HTR-8/SVneo (cell line): ENCODE measurements around the gene RECK.
"Not testable (repeated sequence)": the region's sequence is repeated elsewhere in the genome, so short reads cannot be mapped to it uniquely, and the experiment has no call there.

Experiments
- DNase-seq: peaks from one replicate; pipeline ENCODE4 v3.0.0; 2011; ENCODE audit warnings: low spot score, mixed read lengths; ENCODE audit not compliant: insufficient read length
- FAIRE-seq: peaks from 2 replicates; lab custom pipeline; 2011; peaks lifted over from hg19 to GRCh38; lab: Jason Lieb, UNC

RECK gene

DNA sequence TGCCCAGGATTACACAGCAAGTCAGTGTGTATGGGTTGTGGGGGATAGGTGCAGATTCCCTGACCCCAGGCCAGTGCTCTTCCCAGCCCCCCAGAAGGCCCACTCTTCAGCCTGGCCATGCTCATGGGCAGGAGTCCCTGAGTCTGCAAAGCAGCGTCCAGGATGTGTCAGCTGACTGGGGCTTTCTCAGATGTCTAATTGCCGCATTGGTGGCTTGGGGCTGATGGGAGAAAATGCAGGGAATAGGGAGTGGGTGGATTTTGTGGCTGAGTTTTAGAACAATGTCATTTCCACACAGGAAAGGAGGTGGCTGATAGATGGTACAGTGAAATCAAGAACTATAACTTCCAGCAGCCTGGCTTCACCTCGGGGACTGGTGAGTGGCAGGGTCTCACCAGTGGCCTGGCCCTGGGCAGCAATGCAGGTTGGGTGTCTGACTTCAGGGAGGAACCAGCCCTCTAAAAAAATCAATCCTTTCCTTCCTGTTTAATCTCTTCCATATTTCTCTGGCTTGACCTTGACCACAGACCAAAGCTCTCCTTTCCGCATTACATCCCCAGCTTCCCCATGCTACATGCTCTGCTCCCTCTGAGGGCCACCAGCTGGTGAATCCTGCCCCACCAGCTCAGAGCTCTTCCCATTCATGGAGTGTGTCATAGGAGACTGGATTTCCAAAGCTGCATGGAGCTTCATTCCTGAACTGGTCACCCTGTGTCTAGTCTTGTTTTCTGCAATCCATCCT, 114.0 kb downstream of the RECK start:
- DNase-seq (no peak), FAIRE-seq (no peak)

DNA sequence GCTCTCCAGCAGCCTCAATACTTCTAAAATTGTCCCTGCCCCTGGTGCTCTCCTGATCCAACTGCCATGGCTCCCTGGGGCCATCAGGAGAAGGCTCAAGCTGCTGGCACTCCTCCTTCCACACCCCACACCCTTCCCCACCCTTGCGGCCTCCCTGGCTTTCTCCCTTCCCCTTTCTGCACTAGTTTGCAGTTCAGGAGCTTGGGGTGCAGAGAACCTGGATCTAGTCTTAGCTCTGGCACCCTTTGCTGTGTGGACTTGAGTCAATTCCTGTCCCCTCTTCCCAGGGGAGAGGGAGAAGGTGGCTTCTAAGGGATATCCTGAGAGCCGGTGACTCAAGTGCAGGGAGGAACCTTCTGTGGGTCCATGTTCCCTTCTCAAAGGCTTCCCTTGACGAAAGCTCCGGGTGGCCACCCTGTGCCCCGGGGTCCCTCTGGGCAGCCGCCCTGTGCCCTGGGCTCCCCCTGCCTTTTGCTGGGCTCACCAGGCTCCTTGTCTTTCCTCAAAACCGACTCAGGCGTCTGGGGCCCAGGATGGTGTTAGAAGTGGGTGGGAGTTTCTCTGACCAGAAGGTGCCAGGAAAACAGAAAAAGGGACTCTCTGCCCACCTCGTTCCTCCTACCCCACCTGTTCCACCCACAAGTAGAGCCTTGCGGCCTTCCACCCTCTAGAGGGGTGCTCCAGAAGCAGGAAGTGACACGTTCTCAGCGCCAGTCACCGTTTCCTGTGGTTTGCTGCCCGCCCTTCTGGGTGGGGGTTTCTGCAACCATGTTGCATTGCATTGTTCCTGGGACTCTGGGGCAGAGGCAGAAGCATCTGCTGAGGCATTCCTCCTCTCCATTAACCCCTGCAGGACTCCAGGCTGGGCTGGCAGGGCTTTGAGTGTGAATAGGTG, 114.8 kb downstream of the RECK start:
- DNase-seq (no peak), FAIRE-seq (no peak)

DNA sequence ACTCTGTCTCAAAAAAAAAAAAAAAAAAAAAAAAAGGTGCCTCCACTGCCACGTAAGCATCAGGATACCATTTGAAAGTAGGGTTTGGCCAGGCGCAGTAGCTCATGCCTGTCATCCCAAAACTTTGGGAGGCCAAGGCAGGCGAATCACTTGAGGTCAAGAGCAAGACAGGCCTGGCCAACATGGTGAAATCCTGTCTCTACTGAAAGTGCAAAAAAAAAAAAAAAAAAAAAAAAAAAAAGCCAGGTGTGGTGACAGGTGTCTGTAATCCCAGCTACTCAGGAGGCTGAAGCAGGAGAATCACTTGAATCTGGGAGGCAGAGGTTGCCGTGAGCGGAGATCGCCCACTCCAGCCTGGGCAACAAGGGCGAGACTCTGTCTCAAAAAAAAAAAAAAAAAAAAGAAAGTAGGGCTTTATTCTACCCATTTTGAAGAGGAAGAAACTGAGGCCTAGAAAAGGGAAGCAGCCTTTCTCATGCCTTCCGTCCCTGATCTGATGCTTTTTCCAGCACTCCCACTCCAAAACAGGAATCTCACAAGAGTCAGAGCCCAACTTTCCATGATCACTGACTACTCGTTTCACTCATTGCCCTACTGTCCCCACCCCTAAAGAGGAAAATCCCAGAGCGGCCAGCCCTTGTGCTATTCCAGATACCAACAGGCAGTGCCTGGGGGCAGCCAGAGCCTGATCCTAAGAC, 116.2 kb downstream of the RECK start:
- no peak for DNase-seq
- no peak for FAIRE-seq

DNA sequence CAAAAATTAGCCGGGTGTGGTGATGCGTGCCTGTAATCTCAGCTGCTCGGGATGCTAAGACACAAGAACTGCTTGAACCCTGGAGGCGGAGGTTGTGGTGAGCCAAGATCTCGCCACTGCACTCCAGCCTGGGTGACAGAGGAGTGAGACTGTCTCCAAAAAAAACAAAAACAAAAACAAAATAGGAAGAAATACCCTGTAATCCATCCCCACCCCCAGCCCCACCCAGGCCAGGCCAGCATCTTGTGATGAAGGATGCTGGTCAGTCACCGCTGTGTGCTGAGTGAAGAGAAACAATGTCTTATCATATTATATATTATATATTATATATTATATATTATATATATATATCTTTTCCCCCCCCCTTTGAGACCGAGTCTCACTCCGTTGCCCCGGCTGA, 117.0 kb downstream of the RECK start:
- DNase-seq (no peak), FAIRE-seq (no peak)

DNA sequence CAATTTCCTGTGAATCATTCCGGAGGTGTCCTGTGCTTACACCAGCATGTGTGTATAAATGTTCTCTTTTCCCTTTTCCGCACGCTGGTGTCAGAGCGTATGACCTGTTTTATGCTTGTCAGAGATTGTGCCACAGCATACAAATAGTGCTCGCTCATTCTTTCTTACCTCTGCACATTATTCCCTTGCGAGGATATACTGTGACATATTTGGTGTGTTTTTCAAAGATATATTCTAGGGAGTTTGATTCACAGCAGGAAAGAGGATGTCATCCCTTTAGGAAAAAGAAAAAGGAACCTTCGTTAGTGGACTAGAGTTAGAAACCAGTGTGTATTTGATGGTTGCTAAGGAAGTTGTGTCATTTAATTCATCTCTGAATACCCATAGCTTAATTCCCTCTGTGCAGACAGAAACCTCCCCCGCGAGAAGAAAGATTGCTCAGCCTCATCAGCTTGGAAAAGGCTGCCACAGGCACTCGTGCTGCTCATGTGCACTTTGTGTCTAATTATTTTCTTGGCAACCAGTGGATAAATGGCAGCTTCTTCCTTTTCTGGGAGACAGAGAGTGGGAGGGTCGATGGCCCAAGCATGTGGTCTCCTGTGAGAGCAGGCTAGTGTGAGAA, 117.7 kb downstream of the RECK start:
- FAIRE-seq (no peak), DNase-seq (no peak)

DNA sequence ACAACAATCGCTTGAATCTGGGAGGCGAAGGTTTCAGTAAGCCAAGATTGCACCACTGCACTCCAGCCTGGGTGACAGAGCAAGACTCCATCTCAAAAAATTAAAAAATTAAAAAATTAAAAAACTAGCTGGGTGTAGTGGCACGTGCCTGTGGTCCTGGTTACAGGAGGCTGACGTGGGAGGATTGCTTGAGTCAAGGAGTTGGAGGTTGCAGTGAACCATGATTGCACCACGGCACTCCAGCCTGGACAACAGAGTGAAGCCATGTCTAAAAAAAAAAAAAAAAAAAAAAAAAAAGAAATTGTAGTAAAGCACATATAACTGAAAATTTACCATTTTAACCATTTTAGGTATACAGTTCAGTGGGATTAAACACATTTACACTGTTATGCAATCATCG, 119.4 kb downstream of the RECK start:
- no peak for FAIRE-seq
- DNase-seq, result no peak

DNA sequence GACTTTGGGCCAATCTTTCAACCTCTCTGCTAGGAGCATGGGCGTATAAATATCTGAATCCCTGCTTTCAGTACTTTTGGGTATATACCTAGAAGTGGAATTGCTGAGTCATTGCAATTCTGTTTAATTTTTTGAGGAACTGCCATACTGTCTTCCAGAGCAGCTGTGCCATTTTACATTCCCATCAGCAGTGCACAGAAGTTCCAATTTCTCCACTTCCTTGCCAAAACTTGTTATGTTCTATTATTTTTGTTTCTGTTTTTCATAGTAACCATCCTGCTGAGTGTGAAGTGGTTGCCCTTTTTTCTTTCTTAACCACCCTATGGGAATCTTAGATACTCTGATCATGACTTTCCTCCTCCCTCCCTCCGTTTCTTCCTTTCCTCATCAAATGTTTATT, 121.4 kb downstream of the RECK start:
- DNase-seq, result no peak
- no peak for FAIRE-seq

DNA sequence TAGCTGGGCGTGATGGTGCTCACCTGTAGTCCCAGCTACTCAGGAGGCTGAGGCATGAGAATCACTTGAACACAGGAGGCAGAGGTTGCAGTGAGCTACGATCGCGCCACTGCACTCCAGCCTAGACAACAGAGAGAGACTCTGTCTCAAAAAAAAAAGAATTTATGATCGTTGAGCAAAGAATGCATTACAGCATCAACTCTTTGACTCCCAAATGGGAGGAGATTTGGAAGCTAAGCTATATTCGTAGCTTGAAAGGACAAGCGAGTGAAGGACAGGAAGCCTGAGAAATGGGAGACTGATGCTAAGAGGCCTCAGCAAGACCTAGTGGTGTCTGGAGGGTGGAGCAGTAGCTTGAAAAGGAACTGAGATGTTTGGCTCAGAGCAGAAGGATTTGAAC, 122.2 kb downstream of the RECK start:
- FAIRE-seq, result no peak
- no peak for DNase-seq

DNA sequence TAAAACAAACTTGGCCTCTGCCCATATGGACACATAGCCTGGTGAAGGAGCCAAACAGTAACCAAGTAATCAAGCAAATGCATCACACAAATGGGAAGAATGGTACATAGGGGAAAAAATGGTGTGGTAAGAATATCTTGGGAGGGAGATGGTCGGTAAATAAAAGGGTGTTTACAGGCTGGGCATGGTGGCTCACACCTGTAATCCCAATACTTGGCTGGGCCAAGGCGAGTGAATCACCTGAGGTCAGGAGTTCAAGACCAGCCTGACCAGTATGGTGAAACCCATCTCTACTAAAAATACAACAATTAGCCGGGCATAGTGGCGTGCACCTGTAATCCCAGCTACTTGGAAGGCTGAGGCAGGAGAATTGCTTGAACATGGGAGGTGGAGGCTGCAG, 122.8 kb downstream of the RECK start:
- not testable (repeated sequence) for DNase-seq, FAIRE-seq

DNA sequence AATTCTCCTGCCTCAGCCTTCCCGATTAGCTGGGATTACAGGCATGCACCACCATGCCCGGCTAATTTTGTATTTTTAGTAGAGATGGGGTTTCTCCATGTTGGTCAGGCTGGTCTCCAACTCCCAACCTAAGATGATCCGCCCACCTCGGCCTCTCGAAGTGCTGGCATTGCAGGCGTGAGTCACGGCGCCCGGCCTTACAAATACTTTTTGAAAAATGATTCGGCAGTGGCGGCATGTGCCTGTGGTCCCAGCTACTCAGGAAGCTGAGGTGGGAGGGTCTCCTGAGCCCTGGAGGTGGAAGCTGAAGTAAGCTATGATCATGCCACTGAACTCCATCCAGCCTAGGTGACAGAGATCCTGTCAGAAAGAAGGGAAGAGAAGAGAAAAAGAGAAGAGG, 123.4 kb downstream of the RECK start:
- DNase-seq, FAIRE-seq: not testable (repeated sequence)

DNA sequence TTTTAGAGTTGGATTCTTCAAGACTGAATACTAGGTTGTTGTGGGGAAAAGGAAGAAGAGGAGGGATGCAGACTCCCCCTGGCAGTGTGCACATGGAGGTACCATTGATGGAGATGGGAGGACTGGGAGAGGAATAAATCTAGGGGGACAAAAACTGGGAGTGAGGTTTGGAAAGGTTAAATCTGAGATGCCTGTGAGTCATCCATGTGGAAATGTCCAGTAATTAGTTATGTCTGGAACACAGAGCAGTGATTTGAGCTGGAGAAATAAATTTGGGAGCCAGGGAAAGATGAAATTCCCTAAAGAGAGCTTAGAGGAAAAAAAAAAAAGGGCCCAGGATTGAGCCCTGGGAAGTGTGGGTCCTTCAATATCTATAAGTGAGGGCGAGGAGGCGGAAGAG, 124.5 kb downstream of the RECK start:
- DNase-seq (no peak), FAIRE-seq (no peak)

DNA sequence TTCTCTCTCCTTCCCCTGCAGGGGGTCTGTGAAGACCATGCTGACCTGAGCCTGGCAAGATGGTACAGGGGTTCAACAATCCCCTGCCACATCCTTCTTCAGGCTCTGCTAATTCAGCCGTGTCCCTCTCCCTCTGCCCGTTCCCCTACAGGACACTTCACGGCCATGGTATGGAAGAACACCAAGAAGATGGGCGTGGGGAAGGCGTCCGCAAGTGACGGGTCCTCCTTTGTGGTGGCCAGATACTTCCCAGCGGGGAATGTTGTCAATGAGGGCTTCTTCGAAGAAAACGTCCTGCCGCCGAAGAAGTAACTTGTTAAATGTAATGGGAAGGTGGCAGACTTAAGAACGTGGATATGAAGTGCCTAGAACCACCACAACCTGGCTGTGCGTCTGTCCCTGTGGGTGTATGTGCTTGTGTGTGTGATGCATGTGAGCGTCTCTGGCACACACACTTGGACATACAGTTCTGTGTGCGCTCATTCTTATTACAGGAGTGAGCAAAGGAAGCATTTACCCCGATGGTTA, 125.6 kb downstream of the RECK start:
- FAIRE-seq, result no peak
- no peak for DNase-seq

DNA sequence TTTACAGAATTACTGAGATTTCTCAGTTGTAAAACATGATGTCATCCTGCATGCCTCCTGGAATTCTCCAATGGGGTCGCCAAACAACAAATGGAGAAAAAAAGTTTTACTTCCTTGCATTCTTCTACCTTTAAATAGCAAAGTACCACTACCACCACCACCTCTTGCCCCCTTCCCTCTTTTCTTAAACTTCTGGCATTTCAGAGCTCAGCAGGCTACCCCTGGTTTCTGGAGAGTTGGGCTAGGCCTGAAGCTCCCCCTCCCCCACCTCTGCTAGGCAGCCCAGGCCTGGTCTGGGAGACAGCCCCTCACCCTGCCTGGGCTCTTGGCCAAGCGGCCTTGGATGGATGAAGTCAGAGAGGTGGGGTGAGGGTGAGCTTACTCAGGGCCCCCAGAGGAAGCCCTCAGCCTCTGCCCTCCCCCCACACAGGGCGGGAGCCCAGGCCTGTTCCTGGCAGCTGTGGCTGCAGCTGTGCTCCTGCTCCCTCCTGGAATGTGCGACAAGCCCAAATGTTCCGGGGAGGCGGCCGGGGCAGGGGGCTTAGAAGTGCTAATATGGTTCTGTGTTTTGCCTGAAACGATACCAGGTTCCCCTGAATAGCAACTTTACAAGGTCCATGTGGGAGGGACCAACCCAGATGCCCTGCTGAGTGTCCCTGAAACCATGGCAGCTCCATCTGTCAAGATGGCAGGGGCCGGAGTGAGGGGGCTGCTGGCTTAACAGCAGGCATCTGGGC, 126.5 kb downstream of the RECK start:
- FAIRE-seq, result peak; percentile 20
- no peak for DNase-seq

DNA sequence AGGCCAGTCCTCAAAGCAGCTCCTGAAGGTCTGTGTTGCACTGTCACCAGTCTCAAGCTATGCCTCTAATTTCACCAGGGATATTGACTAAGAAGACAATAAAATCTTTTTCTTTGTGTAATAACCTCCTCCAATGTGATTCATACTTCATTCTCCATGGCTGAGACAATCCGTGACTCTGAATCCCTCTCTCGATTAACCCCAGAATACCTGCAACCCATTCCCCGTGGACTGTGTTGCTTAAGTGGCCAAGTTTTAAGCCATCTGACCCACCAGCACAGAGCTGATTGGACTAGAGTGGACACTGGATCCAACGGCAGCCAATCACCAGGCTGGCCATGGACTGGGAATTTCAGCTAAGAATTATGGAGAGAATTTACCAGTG, 127.1 kb downstream of the RECK start:
- DNase-seq (no peak), FAIRE-seq (no peak)

DNA sequence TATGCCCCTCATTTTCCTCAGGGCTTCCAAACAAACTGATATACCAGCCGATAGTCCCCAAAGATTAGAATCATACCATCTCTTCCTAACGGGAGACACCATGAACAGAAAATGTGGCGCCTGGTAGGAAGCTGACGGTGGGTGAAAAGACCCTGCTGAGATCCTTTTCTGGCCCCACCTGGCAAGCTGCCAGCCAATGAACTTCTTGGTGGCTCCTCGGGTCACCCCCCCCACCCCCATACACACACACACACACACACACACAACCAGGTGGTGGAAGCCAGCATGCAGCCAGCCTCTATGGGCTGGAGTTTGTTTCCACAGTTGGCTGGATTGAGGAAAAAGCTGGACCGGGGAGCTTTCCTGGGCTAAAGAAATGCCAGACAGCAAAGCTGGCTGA, 127.7 kb downstream of the RECK start:
- no peak for DNase-seq
- FAIRE-seq, result no peak

DNA sequence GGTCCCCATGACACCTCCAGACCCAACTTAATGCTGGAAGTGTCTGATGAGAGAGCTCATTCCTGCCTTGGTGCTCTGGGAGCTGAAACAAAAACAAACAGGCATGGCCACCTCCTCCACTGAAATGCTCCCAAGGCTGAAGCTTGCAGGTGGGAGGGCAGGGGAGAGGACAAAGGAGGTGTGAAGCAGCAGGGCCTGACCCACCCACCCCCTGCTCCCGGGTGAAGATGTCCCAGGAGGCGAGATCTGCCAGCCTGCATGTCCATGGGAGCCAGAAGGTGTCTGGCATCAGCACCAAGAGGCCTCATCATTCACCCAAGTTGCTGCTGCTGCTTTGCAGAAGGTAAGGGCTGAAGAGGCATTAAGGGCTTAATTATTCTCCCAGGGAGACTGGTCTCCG, 128.3 kb downstream of the RECK start:
- DNase-seq (no peak), FAIRE-seq (no peak)

DNA sequence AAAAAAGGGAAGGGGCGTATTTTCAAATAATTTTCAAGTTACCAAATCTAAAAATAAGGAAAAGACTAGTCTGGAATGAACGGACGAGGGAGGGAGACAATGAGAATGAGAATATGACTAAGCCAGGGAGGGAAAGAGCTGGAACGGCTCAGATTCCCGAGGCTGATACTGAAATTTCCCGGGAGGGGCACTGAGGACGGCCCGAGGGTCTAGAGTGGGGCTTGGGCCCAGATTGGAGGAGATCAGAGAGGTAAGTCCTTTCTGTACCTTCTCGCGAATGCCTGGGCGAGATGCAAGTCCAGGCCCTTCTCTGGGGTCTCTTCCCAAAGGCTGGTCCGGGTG, 129.1 kb downstream of the RECK start:
- no peak for FAIRE-seq
- no peak for DNase-seq

DNA sequence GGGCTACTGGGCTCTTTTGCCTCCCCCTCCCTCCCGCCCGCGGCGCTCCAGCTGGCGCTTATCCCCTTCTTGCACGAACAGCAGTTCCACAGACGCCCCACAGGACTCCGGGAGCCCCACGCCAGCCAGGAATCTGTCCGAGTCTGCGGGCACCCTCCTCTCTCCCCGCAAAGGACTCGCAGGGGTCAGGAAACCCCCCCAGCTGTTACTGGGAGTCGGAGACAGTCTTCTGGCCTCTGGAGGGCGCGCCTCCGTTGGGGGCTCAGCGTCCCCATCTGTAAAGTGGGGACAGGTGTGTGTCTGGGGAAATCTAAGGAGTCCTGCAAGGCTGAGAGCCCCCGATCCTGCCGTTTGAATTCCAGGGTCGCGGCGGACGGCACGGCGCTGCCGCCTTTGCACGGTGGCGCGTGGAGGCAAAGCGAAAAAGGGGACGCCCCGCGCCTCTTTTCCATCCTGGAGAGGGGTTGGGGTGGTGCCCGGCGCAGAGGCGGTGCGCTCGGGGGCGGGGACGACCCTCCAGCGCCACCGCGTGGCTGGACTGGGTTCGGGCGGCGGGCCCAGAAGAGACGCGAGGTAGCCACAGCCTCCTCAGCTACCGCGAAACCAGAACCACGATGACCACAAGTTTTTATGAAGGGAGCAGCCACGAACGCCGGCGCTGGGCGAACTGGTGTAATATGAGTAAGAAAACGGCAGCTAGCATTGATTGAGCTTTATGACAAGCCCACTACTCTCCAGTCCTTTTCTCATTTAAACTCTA, 129.6 kb downstream of the RECK start:
- peak; percentile 93 for FAIRE-seq
- peak; percentile 87 for DNase-seq

DNA sequence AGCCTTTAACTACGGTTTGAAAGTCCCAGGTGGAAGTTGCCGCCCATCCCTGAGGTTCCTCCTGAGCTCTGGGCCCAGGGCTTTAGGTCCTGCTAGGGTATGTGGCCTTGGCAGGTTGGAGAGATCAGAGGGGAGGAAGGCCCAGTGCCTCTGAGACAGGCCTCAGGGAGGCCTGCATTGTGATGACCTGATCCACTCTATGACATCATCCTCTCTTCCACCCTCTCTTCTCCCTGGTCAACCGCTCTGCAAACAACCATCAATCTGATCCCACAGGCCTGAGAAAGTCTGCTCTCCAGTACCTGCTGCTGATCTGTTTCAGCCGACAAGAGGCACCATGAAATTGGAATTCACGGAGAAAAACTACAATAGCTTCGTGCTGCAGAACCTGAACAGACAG, 132.5 kb downstream of the RECK start, which contains the start of gene CCIN:
Gene CCIN (plus strand): TSS at position 223 of the 400 bp plus-strand sequence. CDS start 115 bp downstream, at position 338.
- FAIRE-seq (no peak), DNase-seq (no peak)
